ENCODE data around the gene CARTPT. TPM values are rescaled to one million over a fixed set of nuclear protein-coding genes. Genes with fewer than 3 reads are reported as not detected.

CARTPT gene
- total and polyA plus RNA-seq, 10 of the 15 experiments (the other 5 are each of a cell fraction or from before 2014, with no cell fraction given): not detected

- FAIRE-seq (no peak), ATAC-seq (no peak), DNase-seq (ENCODE audit: low read depth, low spot score) (no peak)
- no peaks in the 10 kb centered on the region for H4K20me1 ChIP-seq (ENCODE audit: control insufficient read depth, insufficient read depth)
- H3K36me3 ChIP-seq (ENCODE audit: control insufficient read depth in 2 of 2, insufficient read depth in 2 of 2, low read length in 1 of 2): no peaks in the 10 kb centered on the region
- ChIA-PET CTCF (no interaction called here), POLR2A (no interaction called here), SMC1A (ENCODE audit: uncharacterized antibody, unreplicated experiment) (no interaction called here), RAD21 (ENCODE audit: unreplicated experiment) (no interaction called here)
- H3K9me3 ChIP-seq (replicated peaks; ENCODE audit: control insufficient read depth, insufficient read depth, low read length): no peaks in the 10 kb centered on the region
- H3K4me2 ChIP-seq (ENCODE audit: control insufficient read depth, insufficient read depth): no peak overlapping the region
- H3K27ac ChIP-seq (ENCODE audit: control insufficient read depth, insufficient read depth): no peak overlapping the region
- H3K9ac ChIP-seq (ENCODE audit: control insufficient read depth, insufficient read depth, low read length): no peak overlapping the region
- peaks cover 0 to 4% of the 10 kb centered on the region in 2 experiments; a peak in 1 of 4 replicates for H3K27me3 ChIP-seq (replicated peaks in 1 of 2; ENCODE audit: control insufficient read depth in 2 of 2, insufficient read depth in 2 of 2, low read length in 1 of 2)
- in situ Hi-C loops (cut with MboI): no loop called here
- no peaks in the 10 kb centered on the region for H3K79me2 ChIP-seq (ENCODE audit: control insufficient read depth, insufficient read depth, low read length)
- H3K4me1 ChIP-seq (ENCODE audit: control insufficient read depth, insufficient read depth, low read length): no peaks in the 10 kb centered on the region
- no peak overlapping the region for H2AFZ ChIP-seq (ENCODE audit: control insufficient read depth, low read depth, low read length)
- TF ChIP-seq SMARCA5 (IDR thresholded peaks at IDR 0.05): no peak
- TF ChIP-seq MEF2A (IDR thresholded peaks at IDR 0.05; ENCODE audit: insufficient read depth, low read depth, low read length): no peak
- no peak for TF ChIP-seq ATF7 (IDR thresholded peaks at IDR 0.05; ENCODE audit: low read depth)
- TF ChIP-seq, protein P1, sequence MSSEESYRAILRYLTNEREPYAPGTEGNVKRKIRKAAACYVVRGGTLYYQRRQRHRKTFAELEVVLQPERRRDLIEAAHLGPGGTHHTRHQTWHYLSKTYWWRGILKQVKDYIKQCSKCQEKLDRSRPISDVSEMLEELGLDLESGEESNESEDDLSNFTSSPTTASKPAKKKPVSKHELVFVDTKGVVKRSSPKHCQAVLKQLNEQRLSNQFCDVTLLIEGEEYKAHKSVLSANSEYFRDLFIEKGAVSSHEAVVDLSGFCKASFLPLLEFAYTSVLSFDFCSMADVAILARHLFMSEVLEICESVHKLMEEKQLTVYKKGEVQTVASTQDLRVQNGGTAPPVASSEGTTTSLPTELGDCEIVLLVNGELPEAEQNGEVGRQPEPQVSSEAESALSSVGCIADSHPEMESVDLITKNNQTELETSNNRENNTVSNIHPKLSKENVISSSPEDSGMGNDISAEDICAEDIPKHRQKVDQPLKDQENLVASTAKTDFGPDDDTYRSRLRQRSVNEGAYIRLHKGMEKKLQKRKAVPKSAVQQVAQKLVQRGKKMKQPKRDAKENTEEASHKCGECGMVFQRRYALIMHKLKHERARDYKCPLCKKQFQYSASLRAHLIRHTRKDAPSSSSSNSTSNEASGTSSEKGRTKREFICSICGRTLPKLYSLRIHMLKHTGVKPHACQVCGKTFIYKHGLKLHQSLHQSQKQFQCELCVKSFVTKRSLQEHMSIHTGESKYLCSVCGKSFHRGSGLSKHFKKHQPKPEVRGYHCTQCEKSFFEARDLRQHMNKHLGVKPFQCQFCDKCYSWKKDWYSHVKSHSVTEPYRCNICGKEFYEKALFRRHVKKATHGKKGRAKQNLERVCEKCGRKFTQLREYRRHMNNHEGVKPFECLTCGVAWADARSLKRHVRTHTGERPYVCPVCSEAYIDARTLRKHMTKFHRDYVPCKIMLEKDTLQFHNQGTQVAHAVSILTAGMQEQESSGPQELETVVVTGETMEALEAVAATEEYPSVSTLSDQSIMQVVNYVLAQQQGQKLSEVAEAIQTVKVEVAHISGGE (CRISPR knock-in tag; IDR thresholded peaks at IDR 0.05): no peak
- TF ChIP-seq IRF5 (IDR thresholded peaks at IDR 0.05; ENCODE audit: borderline replicate concordance): no peak
- no peak for TF ChIP-seq RCOR1 (conservative IDR thresholded peaks at IDR 0.05; ENCODE audit: low read depth, low read length)
- TF ChIP-seq E2F8 (IDR thresholded peaks at IDR 0.05; ENCODE audit: low read depth, partially characterized antibody): no peak
- no peak for TF ChIP-seq CHD4 (IDR thresholded peaks at IDR 0.05)
- TF ChIP-seq JUND (IDR thresholded peaks at IDR 0.05; ENCODE audit: low read depth, low read length): no peak
- no peak for TF ChIP-seq MYB (IDR thresholded peaks at IDR 0.05; ENCODE audit: borderline replicate concordance, low read depth, low read length)
- TF ChIP-seq PML (IDR thresholded peaks at IDR 0.05; ENCODE audit: low read length): no peak
- TF ChIP-seq SUPT20H (IDR thresholded peaks at IDR 0.05; ENCODE audit: borderline replicate concordance, control insufficient read depth, low read depth, low read length): no peak
- no peak for TF ChIP-seq SP1 (IDR thresholded peaks at IDR 0.05; ENCODE audit: low read depth, low read length)
- no peak for TF ChIP-seq RELA (IDR thresholded peaks at IDR 0.05; ENCODE audit: borderline replicate concordance, partially characterized antibody)
- TF ChIP-seq RFX5 (IDR thresholded peaks at IDR 0.05; ENCODE audit: low read depth, low read length): no peak
- TF ChIP-seq CREM (IDR thresholded peaks at IDR 0.05; ENCODE audit: low read depth): no peak
- TF ChIP-seq FOS (IDR thresholded peaks at IDR 0.05; ENCODE audit: borderline replicate concordance, extremely low read depth, insufficient read length): no peak
- no peak overlapping the region for H3K4me3 ChIP-seq
- intact Hi-C loops (cut with micrococcal nuclease; ENCODE audit: unreplicated experiment): no loop called here
- no TSS peak for BruUV-seq (replicated peaks)
- 17% methylated on average over 3 of the region's 3 CpGs for WGBS (ENCODE audit: insufficient coverage, insufficient replicate concordance, low lambda C conversion rate, missing lambda C conversion rate)
Observed at GRCh38 chr5:71681296-71681695, 37.8 kb upstream of the CARTPT start.

Data from GM12878 (cell line).